ENCODE measurements around the gene GPHN.

DNA sequence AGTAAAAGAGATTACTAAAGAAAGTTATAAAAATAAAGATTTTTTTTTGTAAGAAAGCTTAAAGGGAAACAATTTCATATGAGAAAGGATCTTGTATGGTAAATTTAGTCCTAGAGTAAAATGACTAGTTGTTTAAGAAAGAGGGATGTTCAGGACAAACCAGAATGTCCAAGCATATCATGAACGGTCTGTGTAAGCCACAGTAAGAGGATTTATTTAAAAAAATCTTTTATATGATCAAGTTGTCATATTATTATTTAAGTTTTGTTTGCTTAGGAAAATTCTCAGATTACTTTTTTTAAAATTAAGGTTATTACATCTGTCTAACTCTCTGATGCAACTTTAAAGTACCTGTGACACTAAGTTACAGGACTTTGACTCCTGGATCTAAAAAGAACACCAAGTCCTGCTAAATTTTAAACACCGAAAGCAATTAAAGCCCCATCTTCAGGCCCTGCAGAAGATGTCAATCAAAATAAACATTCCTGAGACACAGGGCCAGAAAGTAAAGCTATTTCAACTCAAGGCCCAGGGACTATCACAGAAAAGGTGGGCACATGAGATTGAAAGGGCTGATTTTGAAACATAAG, 39.1 kb upstream of the GPHN start:
- no peak for TF ChIP-seq POLR2A (IDR thresholded peaks at IDR 0.05)
- no peak for TF ChIP-seq CTCF (IDR thresholded peaks at IDR 0.05)

Measured in Peyer's patch (tissue), 4 donors.